Heart right ventricle (tissue), 16 donors: ENCODE measurements around the gene PAQR9. TPM values are rescaled to one million over a fixed set of nuclear protein-coding genes. Genes with fewer than 3 reads are reported as not detected.

Source experiments
- ATAC-seq, 8 donors: fragments of 200-7000 bp; cut with Tn5 transposase; one replicate each; pipeline ENCODE4 v1.9.1; 2020; ENCODE audit warnings: mild to moderate bottlenecking in 8 of 8, moderate library complexity in 8 of 8, moderate number of reproducible peaks in 1 of 8
- DNase-seq, 2 donors: peaks; one replicate each; pipeline ENCODE4 v3.0.0-alpha.2; 2020
- H3K27ac ChIP-seq, 10 donors: fragments of 200-600 bp; sonication (generic) in 2 of 10; one replicate each; pipeline versions ENCODE4 v1.5.0 to v1.8.0; 2020 to 2022; ENCODE audit warnings: mild to moderate bottlenecking in 3 of 10
- H3K27me3 ChIP-seq, 7 donors: fragments of 200-600 bp; one replicate each; pipeline ENCODE4 v1.8.0; 2021 to 2022; ENCODE audit warnings: mild to moderate bottlenecking in 2 of 7
- H3K36me3 ChIP-seq, 9 donors: fragments of 200-600 bp; sonication (generic) in 1 of 9; one replicate each; pipeline versions ENCODE4 v1.5.0 to v1.8.0; 2020 to 2022; ENCODE audit warnings: mild to moderate bottlenecking in 2 of 9
- H3K4me1 ChIP-seq, 9 donors: fragments of 200-600 bp; sonication (generic) in 1 of 9; one replicate each; pipeline versions ENCODE4 v1.5.0 to v1.8.0; 2020 to 2022; ENCODE audit warnings: mild to moderate bottlenecking in 4 of 9
- H3K4me3 ChIP-seq, 10 donors: fragments of 200-600 bp; sonication (generic) in 2 of 10; one replicate each; pipeline versions ENCODE4 v1.5.0 to v1.8.0; 2020 to 2022; ENCODE audit warnings: mild to moderate bottlenecking in 7 of 10, moderate library complexity in 2 of 10
- H3K9me3 ChIP-seq, 11 donors: fragments of 200-600 bp in 10 of 11; sonication (generic) in 2 of 11; one replicate each; pipeline versions ENCODE4 v1.5.0 to v1.8.0; 2013 to 2022; ENCODE audit warnings: mild to moderate bottlenecking in 2 of 11, control low read depth in 1 of 11, moderate library complexity in 1 of 11
- CTCF ChIP-seq, 9 donors: fragments of 200-600 bp; sonication (generic) in 2 of 9; IDR thresholded peaks; one replicate each; pipeline versions ENCODE4 v1.5.0 to v1.8.0; 2021 to 2022; ENCODE audit warnings: antibody characterized with exemption in 9 of 9, mild to moderate bottlenecking in 5 of 9, moderate library complexity in 1 of 9
- WGBS, 2 donors: extraction: QIAGEN DNeasy Blood & Tissue Kit; methylation state at CpG; one replicate each; pipeline ENCODE4 v1.1.7; 2013; ENCODE audit warnings: inconsistent platforms in 1 of 2; 5-methylcytosine and 5-hydroxymethylcytosine counted together
- intact Hi-C, 10 donors: fragments of 100-400 bp; cut with DNase I; formaldehyde crosslinking; loops; one replicate each; pipeline versions ENCODE4 v1.11.1 to v1.14.2; 2022
- polyA plus RNA-seq, 2 donors: library from polyadenylated mRNA; stranded (reverse); fragments of 200-250 nt; gene quantifications; one replicate each; pipeline ENCODE4 v1.2.3, GENCODE V29; 2013
- total RNA-seq, 10 donors: library from RNA; stranded (reverse); fragmentation: NEBNext Ultra II Directional in 3 of 10; extraction: Animal tissue kit (Norgen Biotek cat#: 25700) in 3 of 10; gene quantifications; one replicate each; pipeline versions ENCODE4 v1.2.1 to v1.2.4, GENCODE V29; 2021 to 2023
- donor health status: Arrhythmogenic right ventricular cardiomyopathy.
- donor health status: ischemic (EF 13 %, LVEDD 7.1; RV severe dilation, severe dysfunction).
- donor health status: healthy with polysubstance abuse.
- donor health status: DM: no; HTN: yes; CAD: no.
- donor health status: DM: no; HTN: no; CAD: no.
- donor health status: ischemic (EF 25% LVEDD 6.9; RV normal size, moderate dysfunction).
- donor health status: ischemic (EF 25% LVEDD 5.7; RV mildly dilated, moderate dysfunction).
- donor health status: healthy.
- donor health status: DM: yes; HTN: yes; CAD: no.
- donor health status: Ischemic cardiomyopathy.
- donor health status: ischemic (EF 35%, LVEDD 5.7; RV mildly dilated, moderate dysfunction).
- donor health status: nonischemic (EF 11% LVEDD 7.7; RV severe dilation, severe dysfunction).
- donor health status: DM: yes; HTN: yes; CAD: no.
- donor health status: PGD.
- donor health status: ischemic (EF 29% LVEDD 5.4; RV normal size, mild dysfunction).
- donor health status: nonischemic (EF 23%, LVEDD 6.1; RV moderate dilation, normal function).

PAQR9 gene
- total and polyA plus RNA-seq, 12 donors: 3.9 to 18.4 (median 14.7) TPM

- intact Hi-C loops: no loop called here
- Histone ChIP-seq H3K4me3 (peak overlapping the region in 9 of 10 donors; percentile 59 to 72 (median 66)), H3K27me3 (peaks cover 0 to 94% (median 28%) of the 10 kb centered on the region in 7 donors), H3K27ac (peak overlapping the region; percentile 61 to 88 (median 80)), H3K36me3 (no peaks in the 10 kb centered on the region), H3K4me1 (peaks cover 0 to 44% (median 6%) of the 10 kb centered on the region in 9 donors), H3K9me3 (no peaks in the 10 kb centered on the region)
- DNase-seq (peak in 1 of 2 donors; percentile 19), ATAC-seq (peak in 5 of 8 donors; percentile 10 to 51 (median 15))
- no peak for TF ChIP-seq CTCF (IDR thresholded peaks at IDR 0.05)
- 52 to 55% methylated on average over 60 to 63 of the region's 63 CpGs for WGBS, 2 donors
Observed at GRCh38 chr3:142962520-142963233, 797 bp downstream of the PAQR9 start.

- Histone ChIP-seq H3K4me1 (peaks cover 0 to 49% (median 6%) of the 10 kb centered on the region in 9 donors), H3K4me3 (peak overlapping the region in 5 of 10 donors; percentile 10 to 72 (median 68)), H3K27ac (peak overlapping the region in 1 of 10 donors; percentile 86), H3K27me3 (peaks cover 0 to 99% (median 30%) of the 10 kb centered on the region in 7 donors), H3K9me3 (no peaks in the 10 kb centered on the region), H3K36me3 (no peaks in the 10 kb centered on the region)
- ATAC-seq (peak in 1 of 8 donors; percentile 8), DNase-seq (no peak)
- no peak for TF ChIP-seq CTCF (IDR thresholded peaks at IDR 0.05)
- WGBS, 2 donors: 96% methylated on average over 19 of the region's 19 CpGs
- intact Hi-C loops: no loop called here
Observed at GRCh38 chr3:142962175-142962519, 1.3 kb downstream of the PAQR9 start.

GRCh38 chr3:142961539-142961938, 1.9 kb downstream of the PAQR9 start:
- Histone ChIP-seq H3K4me1 (peaks cover 0 to 54% (median 7%) of the 10 kb centered on the region in 9 donors), H3K27me3 (peaks cover 0 to 100% (median 31%) of the 10 kb centered on the region in 7 donors), H3K36me3 (no peaks in the 10 kb centered on the region), H3K4me3 (peak overlapping the region in 5 of 10 donors; percentile 2 to 72 (median 27)), H3K9me3 (no peaks in the 10 kb centered on the region), H3K27ac (peak overlapping the region in 2 of 10 donors; percentile 9 to 86)
- ATAC-seq: no peak
- intact Hi-C loops: no loop called here
- DNase-seq: no peak
- no peak for TF ChIP-seq CTCF (IDR thresholded peaks at IDR 0.05)
- WGBS, 2 donors: 82 to 86% methylated on average over 2 of the region's 2 CpGs

- no peaks in the 10 kb centered on the region for H3K9me3 ChIP-seq
- ATAC-seq (no peak), DNase-seq (no peak)
- no peak for TF ChIP-seq CTCF (IDR thresholded peaks at IDR 0.05)
- 84 to 100% methylated on average over 1 of the region's 1 CpG for WGBS, 2 donors
- peaks cover 0 to 54% (median 7%) of the 10 kb centered on the region in 9 donors for H3K4me1 ChIP-seq
- H3K27me3 ChIP-seq: peaks cover 0 to 90% (median 31%) of the 10 kb centered on the region in 7 donors
- intact Hi-C loops: no loop called here
- peak overlapping the region in 2 of 10 donors; percentile 33 to 72 for H3K27ac ChIP-seq
- peak overlapping the region in 2 of 10 donors; percentile 6 to 69 for H3K4me3 ChIP-seq
- H3K36me3 ChIP-seq: no peaks in the 10 kb centered on the region
Observed at GRCh38 chr3:142960322-142960850, 3.1 kb downstream of the PAQR9 start.
